ENCODE data around the gene STK35. TPM values are rescaled to one million over a fixed set of nuclear protein-coding genes. Genes with fewer than 3 reads are reported as not detected.

The STK35 gene
- polyA plus RNA-seq, 3 donors: 1.2 to 9.3 (median 2.0) TPM

DNA sequence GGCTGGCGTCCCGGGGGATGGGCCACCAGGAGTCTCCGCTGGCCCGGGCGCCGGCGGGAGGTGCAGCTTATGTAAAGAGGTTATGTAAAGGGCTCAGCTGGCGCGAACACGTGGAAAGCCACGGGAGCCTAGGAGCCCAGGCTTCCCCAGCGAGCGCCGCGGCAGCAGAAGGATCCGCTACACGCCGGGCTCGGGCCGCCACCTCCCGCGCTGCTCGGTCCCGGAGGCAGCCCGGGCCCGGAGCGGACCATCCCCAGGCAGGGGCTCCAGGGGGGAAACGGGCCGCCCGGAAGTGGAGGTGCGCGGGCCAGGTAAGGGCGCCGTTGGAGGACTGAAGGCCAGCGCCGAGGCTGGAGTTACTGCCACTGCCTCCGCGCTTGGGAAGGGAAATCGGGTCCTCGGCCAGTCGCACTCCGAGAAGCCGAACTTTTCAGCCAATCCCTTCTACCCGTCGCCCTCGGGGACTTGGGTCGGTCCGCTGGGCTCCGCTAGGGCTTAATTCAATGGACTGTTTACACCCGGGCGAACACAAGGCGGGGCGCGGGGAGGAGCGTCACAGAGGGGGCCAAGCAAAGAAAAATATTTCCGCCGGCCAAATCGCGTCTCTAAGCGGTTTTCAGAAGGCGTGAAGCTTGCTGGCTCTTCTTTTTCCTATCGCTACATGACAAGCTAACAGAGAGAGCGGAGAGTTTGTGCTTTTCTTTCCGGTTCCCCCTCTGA lies 398 bp downstream of the STK35 start:
- peak; percentile 89 to 90 (median 89) for DNase-seq
- H3K27me3 ChIP-seq (ENCODE audit: control insufficient read depth in 2 of 2, insufficient read depth in 2 of 2, low read length in 2 of 2): no peaks in the 10 kb centered on the region
- H2AFZ ChIP-seq (ENCODE audit: insufficient read depth, low read depth, low read length, poor library complexity, severe bottlenecking): peak overlapping the region; percentile 93
- Mint-ChIP-seq H3K27me3 (ENCODE audit: low read depth in 3 of 3) (peaks cover 0 to 2% (median 0%) of the 10 kb centered on the region in 3 donors), H3K9me3 (no peaks in the 10 kb centered on the region), H3K36me3 (peaks cover 13 to 20% of the 10 kb centered on the region in 2 donors), H3K4me1 (peaks cover 40% of the 10 kb centered on the region), H3K27ac (peak overlapping the region; percentile 98 to 100 (median 100)), H3K4me3 (peak overlapping the region; percentile 80 to 92)
- H3K36me3 ChIP-seq (replicated peaks in 1 of 2; ENCODE audit: control insufficient read depth in 1 of 2, insufficient read depth in 2 of 2, low read length in 2 of 2): peaks cover 0 to 20% of the 10 kb centered on the region in 2 donors
- H4K20me1 ChIP-seq (ENCODE audit: insufficient read depth, low read length): peaks cover 37% of the 10 kb centered on the region
- TF ChIP-seq, protein P1, sequence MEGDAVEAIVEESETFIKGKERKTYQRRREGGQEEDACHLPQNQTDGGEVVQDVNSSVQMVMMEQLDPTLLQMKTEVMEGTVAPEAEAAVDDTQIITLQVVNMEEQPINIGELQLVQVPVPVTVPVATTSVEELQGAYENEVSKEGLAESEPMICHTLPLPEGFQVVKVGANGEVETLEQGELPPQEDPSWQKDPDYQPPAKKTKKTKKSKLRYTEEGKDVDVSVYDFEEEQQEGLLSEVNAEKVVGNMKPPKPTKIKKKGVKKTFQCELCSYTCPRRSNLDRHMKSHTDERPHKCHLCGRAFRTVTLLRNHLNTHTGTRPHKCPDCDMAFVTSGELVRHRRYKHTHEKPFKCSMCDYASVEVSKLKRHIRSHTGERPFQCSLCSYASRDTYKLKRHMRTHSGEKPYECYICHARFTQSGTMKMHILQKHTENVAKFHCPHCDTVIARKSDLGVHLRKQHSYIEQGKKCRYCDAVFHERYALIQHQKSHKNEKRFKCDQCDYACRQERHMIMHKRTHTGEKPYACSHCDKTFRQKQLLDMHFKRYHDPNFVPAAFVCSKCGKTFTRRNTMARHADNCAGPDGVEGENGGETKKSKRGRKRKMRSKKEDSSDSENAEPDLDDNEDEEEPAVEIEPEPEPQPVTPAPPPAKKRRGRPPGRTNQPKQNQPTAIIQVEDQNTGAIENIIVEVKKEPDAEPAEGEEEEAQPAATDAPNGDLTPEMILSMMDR (IDR thresholded peaks at IDR 0.05): no peak
- H3K4me3 ChIP-seq (replicated peaks in 1 of 3; ENCODE audit: low read depth in 2 of 3, low read length in 3 of 3): peak overlapping the region; percentile 72 to 92 (median 81)
- peak overlapping the region; percentile 99 to 100 for H3K27ac ChIP-seq (ENCODE audit: low read depth in 1 of 2, low read length in 2 of 2)
- H3K4me2 ChIP-seq (replicated peaks; ENCODE audit: extremely low read depth, low read length, poor library complexity, severe bottlenecking): peak overlapping the region; percentile 95
- peaks cover 48% of the 10 kb centered on the region for H3K79me2 ChIP-seq (ENCODE audit: insufficient read depth, low read length)
- H3K4me1 ChIP-seq (ENCODE audit: control insufficient read depth in 1 of 2, insufficient read depth in 2 of 2, low read length in 2 of 2): peaks cover 24 to 33% of the 10 kb centered on the region in 2 donors
- H3K9me3 ChIP-seq (replicated peaks in 1 of 2; ENCODE audit: control insufficient read depth in 1 of 2, insufficient read depth in 1 of 2, low read length in 2 of 2): no peaks in the 10 kb centered on the region
- H3K9ac ChIP-seq (ENCODE audit: insufficient read depth, low read length, poor library complexity, severe bottlenecking): peak overlapping the region; percentile 98
- intact Hi-C loops (cut with micrococcal nuclease): loop anchor here in 1 of 2 donors (1.0 to 10.0 kb wide), 4 partner anchors 18 to 550 kb away; partner anchors contain the start of genes NOP56 and SIRPA
- WGBS (ENCODE audit: insufficient coverage): 0% methylated on average over 64 of the region's 64 CpGs

- H3K9me3 ChIP-seq (replicated peaks in 1 of 2; ENCODE audit: control insufficient read depth in 1 of 2, insufficient read depth in 1 of 2, low read length in 2 of 2): no peaks in the 10 kb centered on the region
- H3K36me3 Mint-ChIP-seq: peaks cover 13 to 25% of the 10 kb centered on the region in 2 donors
- peaks cover 56% of the 10 kb centered on the region for H3K79me2 ChIP-seq (ENCODE audit: insufficient read depth, low read length)
- H4K20me1 ChIP-seq (ENCODE audit: insufficient read depth, low read length): peaks cover 45% of the 10 kb centered on the region
- under 1% methylated on average over 87 of the region's 95 CpGs for WGBS (ENCODE audit: insufficient coverage)
- H2AFZ ChIP-seq (ENCODE audit: insufficient read depth, low read depth, low read length, poor library complexity, severe bottlenecking): peak overlapping the region; percentile 93
- H3K4me1 ChIP-seq (ENCODE audit: control insufficient read depth in 1 of 2, insufficient read depth in 2 of 2, low read length in 2 of 2): peaks cover 24 to 33% of the 10 kb centered on the region in 2 donors
- peak; percentile 79 to 86 (median 84) for DNase-seq
- peak overlapping the region; percentile 98 to 100 (median 100) for H3K27ac Mint-ChIP-seq
- H3K27me3 Mint-ChIP-seq (ENCODE audit: low read depth in 3 of 3): no peaks in the 10 kb centered on the region
- H3K4me1 Mint-ChIP-seq: peaks cover 42% of the 10 kb centered on the region
- H3K36me3 ChIP-seq (replicated peaks in 1 of 2; ENCODE audit: control insufficient read depth in 1 of 2, insufficient read depth in 2 of 2, low read length in 2 of 2): peaks cover 0 to 22% of the 10 kb centered on the region in 2 donors
- no peaks in the 10 kb centered on the region for H3K27me3 ChIP-seq (ENCODE audit: control insufficient read depth in 2 of 2, insufficient read depth in 2 of 2, low read length in 2 of 2)
- peak overlapping the region; percentile 72 to 92 (median 81) for H3K4me3 ChIP-seq (replicated peaks in 1 of 3; ENCODE audit: low read depth in 2 of 3, low read length in 3 of 3)
- H3K9me3 Mint-ChIP-seq: no peaks in the 10 kb centered on the region
- H3K4me3 Mint-ChIP-seq: peak overlapping the region; percentile 85 to 92
- peak overlapping the region; percentile 99 to 100 for H3K27ac ChIP-seq (ENCODE audit: low read depth in 1 of 2, low read length in 2 of 2)
- intact Hi-C loops (cut with micrococcal nuclease): loop anchor here in 1 of 2 donors (1.0 to 10.0 kb wide), 4 partner anchors 19 to 549 kb away; partner anchors contain the start of genes NOP56 and SIRPA
- TF ChIP-seq, protein P1 (IDR thresholded peaks at IDR 0.05): no peak
- peak overlapping the region; percentile 98 for H3K9ac ChIP-seq (ENCODE audit: insufficient read depth, low read length, poor library complexity, severe bottlenecking)
- H3K4me2 ChIP-seq (replicated peaks; ENCODE audit: extremely low read depth, low read length, poor library complexity, severe bottlenecking): peak overlapping the region; percentile 95
These were observed 1.2 kb downstream of the STK35 start for GRCh38 chr20:2102585-2103460.
